MCF 10A (cell line): ENCODE measurements around the gene RABGGTA. TPM values are rescaled to one million over a fixed set of nuclear protein-coding genes. Genes with fewer than 3 reads are reported as not detected.

Source experiments
- BruUV-seq: library from RNA; stranded (reverse); fragments of 400-500 nt; replicated peaks from 2 replicates; lab custom pipeline; 2021; lab: Mats Ljungman, UMichigan
- CTCF ChIA-PET: fragments of 300-600 bp; sonication (Branson Sonifier 250); formaldehyde crosslinking; extraction: SDS; loops from one replicate; lab custom pipeline; 2021; ENCODE audit warnings: antibody characterized with exemption, inconsistent platforms; lab: Yijun Ruan, JAX
- POLR2A ChIA-PET: fragments of 300-600, 350-650 bp; sonication (Branson Sonifier 250); formaldehyde crosslinking; extraction: SDS; loops from one replicate; lab custom pipeline; 2020; ENCODE audit warnings: antibody characterized with exemption, inconsistent platforms; lab: Yijun Ruan, JAX
- DNase-seq: peaks from one replicate; pipeline ENCODE4 v3.0.0-alpha.2; 2018; ENCODE audit not compliant: unreplicated experiment
- H3K27ac Mint-ChIP-seq: one replicate; pipeline ENCODE4 v1.8.0; 2022; ENCODE audit warnings: mild to moderate bottlenecking, low read depth, mixed read lengths; ENCODE audit not compliant: unreplicated experiment
- H3K27me3 Mint-ChIP-seq: one replicate; pipeline ENCODE4 v1.8.0; 2022; ENCODE audit warnings: mixed read lengths; ENCODE audit not compliant: insufficient read depth, unreplicated experiment
- H3K36me3 Mint-ChIP-seq: one replicate; pipeline ENCODE4 v1.8.0; 2022; ENCODE audit warnings: mild to moderate bottlenecking, moderate library complexity, mixed read lengths; ENCODE audit not compliant: insufficient read depth, unreplicated experiment
- H3K4me1 Mint-ChIP-seq: one replicate; pipeline ENCODE4 v1.8.0; 2022; ENCODE audit warnings: mixed read lengths; ENCODE audit not compliant: insufficient read depth, unreplicated experiment
- H3K4me3 Mint-ChIP-seq: one replicate; pipeline ENCODE4 v1.8.0; 2022; ENCODE audit warnings: mild to moderate bottlenecking, moderate library complexity, mixed read lengths; ENCODE audit not compliant: unreplicated experiment
- H3K9me3 Mint-ChIP-seq: one replicate; pipeline ENCODE4 v1.8.0; 2022; ENCODE audit warnings: mixed read lengths; ENCODE audit not compliant: unreplicated experiment
- intact Hi-C: fragments of 100-400 bp; cut with micrococcal nuclease; formaldehyde crosslinking; loops from 2 replicates; pipeline ENCODE4 v1.14.1; 2022
- total RNA-seq: library from RNA; stranded (reverse); gene quantifications from 2 replicates; pipeline ENCODE4 v1.2.3, GENCODE V29; 2022
- TF ChIP-seq, protein P1 (sequence below): fragments of 200-600 bp; IDR thresholded peaks from one replicate; pipeline ENCODE4 v1.8.0; 2022; ENCODE audit warnings: antibody characterized with exemption, mild to moderate bottlenecking; ENCODE audit not compliant: unreplicated experiment

The RABGGTA gene
- total RNA-seq, 1 experiment from 2014 or later: 75.0 TPM

DNA sequence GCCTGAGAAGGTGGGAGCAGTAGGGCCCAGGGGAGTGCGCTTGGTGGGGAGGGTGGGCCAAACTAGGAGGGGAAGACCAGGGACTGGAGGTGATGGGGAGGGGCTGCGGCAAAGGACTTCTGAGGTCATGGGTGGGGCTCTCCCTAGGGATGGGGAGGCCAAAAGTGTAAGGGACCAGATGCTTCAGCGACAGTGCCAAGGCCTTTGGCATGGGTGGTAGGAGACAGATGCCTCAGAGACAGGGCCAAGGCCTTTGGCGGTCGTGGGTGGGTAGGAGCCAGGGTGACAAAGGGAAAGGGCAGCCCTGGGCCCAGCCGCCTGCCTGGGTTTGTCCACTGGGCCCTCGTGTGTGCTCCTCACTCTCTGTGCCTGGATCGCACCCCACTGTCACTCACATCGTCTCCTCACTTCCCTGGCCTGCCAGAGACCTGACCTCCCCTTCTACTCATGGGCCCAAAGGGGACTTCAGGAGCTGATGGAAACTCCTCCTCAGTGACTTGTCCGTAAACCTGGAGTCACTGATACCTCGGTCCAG lies 13.2 kb upstream of the RABGGTA start:
- Mint-ChIP-seq H3K4me3 (no peak overlapping the region), H3K9me3 (no peaks in the 10 kb centered on the region), H3K36me3 (peaks cover 4% of the 10 kb centered on the region), H3K27me3 (no peaks in the 10 kb centered on the region), H3K27ac (no peak overlapping the region), H3K4me1 (peaks cover 27% of the 10 kb centered on the region)
- ChIA-PET POLR2A (interaction anchor here (0.6 to 9.2 kb wide), 10 partner anchors 7 to 144 kb away, joined by 3 to 115 read pairs (median 10); partner anchors contain the start of genes CHMP4A, DHRS1, LTB4R2 and NOP9), CTCF (interaction anchor here (0.9 to 7.7 kb wide), 9 partner anchors 9 to 722 kb away, joined by 3 to 131 read pairs (median 10); partner anchors contain the start of genes CIDEB, DHRS1, NOP9 and RABGGTA)
- DNase-seq: no peak
- no TSS peak for BruUV-seq
- TF ChIP-seq, protein P1, sequence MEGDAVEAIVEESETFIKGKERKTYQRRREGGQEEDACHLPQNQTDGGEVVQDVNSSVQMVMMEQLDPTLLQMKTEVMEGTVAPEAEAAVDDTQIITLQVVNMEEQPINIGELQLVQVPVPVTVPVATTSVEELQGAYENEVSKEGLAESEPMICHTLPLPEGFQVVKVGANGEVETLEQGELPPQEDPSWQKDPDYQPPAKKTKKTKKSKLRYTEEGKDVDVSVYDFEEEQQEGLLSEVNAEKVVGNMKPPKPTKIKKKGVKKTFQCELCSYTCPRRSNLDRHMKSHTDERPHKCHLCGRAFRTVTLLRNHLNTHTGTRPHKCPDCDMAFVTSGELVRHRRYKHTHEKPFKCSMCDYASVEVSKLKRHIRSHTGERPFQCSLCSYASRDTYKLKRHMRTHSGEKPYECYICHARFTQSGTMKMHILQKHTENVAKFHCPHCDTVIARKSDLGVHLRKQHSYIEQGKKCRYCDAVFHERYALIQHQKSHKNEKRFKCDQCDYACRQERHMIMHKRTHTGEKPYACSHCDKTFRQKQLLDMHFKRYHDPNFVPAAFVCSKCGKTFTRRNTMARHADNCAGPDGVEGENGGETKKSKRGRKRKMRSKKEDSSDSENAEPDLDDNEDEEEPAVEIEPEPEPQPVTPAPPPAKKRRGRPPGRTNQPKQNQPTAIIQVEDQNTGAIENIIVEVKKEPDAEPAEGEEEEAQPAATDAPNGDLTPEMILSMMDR: no peak
- intact Hi-C loops: no loop called here

DNA sequence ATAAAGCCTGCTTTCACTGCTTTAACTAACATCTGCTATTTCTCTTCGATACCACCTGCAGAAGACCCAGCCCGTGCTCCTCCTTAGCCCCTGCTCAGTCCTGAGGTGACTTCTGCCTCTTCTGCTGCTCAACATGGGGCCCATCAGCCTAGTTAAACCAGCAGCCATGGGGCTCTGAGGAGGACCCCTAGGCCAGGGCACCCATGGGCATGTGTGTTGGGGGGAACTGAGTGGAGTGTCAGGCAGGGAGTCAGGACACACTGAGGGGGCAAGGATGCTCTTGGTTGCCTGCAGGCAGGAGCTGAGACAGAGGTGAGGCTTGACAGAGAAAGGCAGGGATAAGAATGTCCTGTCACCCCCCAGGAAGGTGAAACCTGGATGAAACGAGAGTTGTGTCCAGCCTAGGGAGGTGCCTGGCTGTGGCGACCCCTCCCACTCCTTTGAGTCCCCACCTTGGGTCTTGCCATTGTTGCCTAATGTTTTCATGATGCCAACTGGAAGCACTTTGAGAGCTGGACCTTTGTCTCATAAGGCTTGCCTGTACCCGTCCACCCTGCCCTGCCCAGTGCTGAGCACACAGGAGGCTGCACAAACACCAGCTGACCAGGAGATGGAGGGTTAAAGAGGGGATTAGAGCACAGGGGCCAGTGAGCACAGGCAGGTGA lies 12.5 kb upstream of the RABGGTA start:
- CTCF ChIA-PET: interaction anchor here (0.6 to 7.7 kb wide), 11 partner anchors 9 to 721 kb away, joined by 3 to 131 read pairs (median 10); partner anchors contain the start of genes CIDEB, DHRS1, NOP9 and RABGGTA
- Mint-ChIP-seq H3K4me3 (no peak overlapping the region), H3K4me1 (peaks cover 34% of the 10 kb centered on the region), H3K9me3 (no peaks in the 10 kb centered on the region), H3K27ac (no peak overlapping the region), H3K27me3 (no peaks in the 10 kb centered on the region), H3K36me3 (peaks cover 2% of the 10 kb centered on the region)
- intact Hi-C loops: no loop called here
- TF ChIP-seq, protein P1: no peak
- no peak for DNase-seq
- BruUV-seq: no TSS peak
- POLR2A ChIA-PET: interaction anchor here (0.6 to 9.2 kb wide), 12 partner anchors 8 to 143 kb away, joined by 3 to 115 read pairs (median 6); partner anchors contain the start of genes CHMP4A, DHRS1, LTB4R2 and NOP9

DNA sequence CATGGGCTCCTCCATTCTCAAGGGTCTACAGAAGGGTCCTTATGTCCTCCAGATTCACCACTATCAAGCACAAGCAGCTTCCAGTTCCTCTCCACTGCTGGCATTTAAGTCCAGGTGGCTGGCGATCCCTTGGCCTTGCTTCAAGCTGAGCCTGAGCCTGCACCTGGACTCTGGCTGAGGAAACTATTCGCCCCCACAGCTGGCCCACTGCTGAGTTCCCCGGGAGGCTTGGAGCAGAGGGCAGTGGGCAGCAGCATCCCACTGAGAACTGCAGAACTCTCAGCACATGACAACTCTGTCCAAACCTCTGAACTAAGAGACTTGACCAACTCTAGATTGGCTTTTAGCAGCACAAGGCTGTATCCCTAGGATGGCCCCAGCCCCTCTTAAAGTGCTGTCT lies 11.3 kb upstream of the RABGGTA start:
- Mint-ChIP-seq H3K4me1 (peaks cover 42% of the 10 kb centered on the region), H3K4me3 (no peak overlapping the region), H3K36me3 (no peaks in the 10 kb centered on the region), H3K27ac (no peak overlapping the region), H3K9me3 (peaks cover 7% of the 10 kb centered on the region), H3K27me3 (no peaks in the 10 kb centered on the region)
- ChIA-PET POLR2A (interaction anchor here (0.5 to 9.2 kb wide), 9 partner anchors 9 to 142 kb away, joined by 3 to 115 read pairs (median 6); partner anchors contain the start of genes CIDEB, DHRS1, NOP9 and RABGGTA), CTCF (interaction anchor here (0.8 to 7.7 kb wide), 6 partner anchors 9 to 40 kb away, joined by 3 to 131 read pairs (median 13); partner anchors contain the start of genes CIDEB, DHRS1, NOP9 and RABGGTA)
- TF ChIP-seq, protein P1: no peak
- intact Hi-C loops: no loop called here
- no TSS peak for BruUV-seq
- no peak for DNase-seq

DNA sequence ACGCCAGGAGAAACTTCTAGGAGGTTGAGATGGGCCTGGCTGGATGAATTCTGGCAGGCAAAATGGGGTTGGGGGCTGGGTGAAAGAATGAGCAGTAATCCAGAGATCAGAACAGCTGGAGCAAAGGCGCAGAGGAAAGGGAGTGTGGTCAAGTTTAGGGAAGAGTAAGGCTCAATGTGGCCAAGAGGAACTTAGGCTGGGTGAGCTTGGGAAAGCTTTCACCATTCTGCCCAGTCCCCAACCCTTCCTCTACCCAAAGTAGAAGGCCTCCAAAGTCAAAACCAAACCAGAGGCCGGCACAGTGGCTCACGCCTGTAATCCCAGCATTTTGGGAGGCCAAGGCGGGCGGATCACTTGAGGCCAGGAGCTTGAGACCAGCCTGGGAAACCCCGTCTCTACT lies 10.2 kb upstream of the RABGGTA start:
- Mint-ChIP-seq H3K27me3 (no peaks in the 10 kb centered on the region), H3K4me1 (peaks cover 37% of the 10 kb centered on the region), H3K27ac (peak overlapping the region; percentile 53), H3K4me3 (no peak overlapping the region), H3K9me3 (peaks cover 7% of the 10 kb centered on the region), H3K36me3 (peaks cover 7% of the 10 kb centered on the region)
- TF ChIP-seq, protein P1: no peak
- intact Hi-C loops: no loop called here
- BruUV-seq: no TSS peak
- POLR2A ChIA-PET: interaction anchor here (1.0 to 9.2 kb wide), 10 partner anchors 9 to 86 kb away, joined by 3 to 115 read pairs (median 16); partner anchors contain the start of genes CHMP4A, DHRS1, NOP9 and RABGGTA
- no peak for DNase-seq
- CTCF ChIA-PET: interaction anchor here (1.8 to 32.3 kb wide), 4 partner anchors 10 to 40 kb away, joined by 4 to 457 read pairs (median 74); partner anchors contain the start of genes CIDEB, DHRS1, NOP9 and TINF2
